Heart left ventricle (tissue), 16 donors: ENCODE results near the gene LHFPL3. TPM values are rescaled to one million over a fixed set of nuclear protein-coding genes. Genes with fewer than 3 reads are reported as not detected.

Experiments
- ATAC-seq, 4 donors: fragments of 200-7000 bp; cut with Tn5 transposase; one replicate each; pipeline ENCODE4 v1.9.1; 2020 to 2022; ENCODE audit warnings: moderate library complexity in 4 of 4, mild to moderate bottlenecking in 3 of 4, moderate number of reproducible peaks in 1 of 4
- DNase-seq, 5 donors: peaks; one replicate each; pipeline ENCODE4 v3.0.0-alpha.2; 2020
- H3K27ac ChIP-seq, 12 donors: fragments of 200-600 bp; sonication (generic) in 4 of 12; one replicate each; pipeline versions ENCODE4 v1.5.0 to v1.8.0; 2016 to 2022; ENCODE audit warnings: mild to moderate bottlenecking in 2 of 12
- H3K27me3 ChIP-seq, 9 donors: fragments of 200-600 bp; sonication (generic) in 2 of 9; one replicate each; pipeline versions ENCODE4 v1.5.1 to v1.8.0; 2016 to 2022; ENCODE audit warnings: mild to moderate bottlenecking in 3 of 9
- H3K36me3 ChIP-seq, 9 donors: fragments of 200-600 bp; sonication (generic) in 2 of 9; one replicate each; pipeline versions ENCODE4 v1.5.0 to v1.8.0; 2018 to 2022; ENCODE audit warnings: mild to moderate bottlenecking in 2 of 9
- H3K4me1 ChIP-seq, 12 donors: fragments of 200-600 bp; sonication (generic) in 4 of 12; one replicate each; pipeline versions ENCODE4 v1.5.0 to v1.8.0; 2016 to 2022; ENCODE audit warnings: mild to moderate bottlenecking in 3 of 12
- H3K4me3 ChIP-seq, 12 donors: fragments of 200-600 bp; sonication (generic) in 4 of 12; one replicate each; pipeline versions ENCODE4 v1.5.0 to v1.8.0; 2017 to 2022; ENCODE audit warnings: mild to moderate bottlenecking in 9 of 12, moderate library complexity in 4 of 12
- H3K9me3 ChIP-seq, 12 donors: fragments of 200-600 bp; sonication (generic) in 4 of 12; one replicate each; pipeline versions ENCODE4 v1.5.0 to v1.8.0; 2016 to 2022; ENCODE audit warnings: mild to moderate bottlenecking in 1 of 12
- CTCF ChIP-seq, 12 donors: fragments of 200-600 bp; sonication (generic) in 4 of 12; IDR thresholded peaks; one replicate each; pipeline versions ENCODE4 v1.5.0 to v1.8.0; 2018 to 2022; ENCODE audit warnings: antibody characterized with exemption in 12 of 12, mild to moderate bottlenecking in 5 of 12
- POLR2A ChIP-seq, 2 donors: fragments of 450-650 bp; IDR thresholded peaks; one replicate each; pipeline ENCODE4 v1.6.1; 2017; ENCODE audit warnings: antibody characterized with exemption in 2 of 2, mild to moderate bottlenecking in 2 of 2, moderate library complexity in 2 of 2
- WGBS, 4 donors: extraction: QIAGEN DNeasy Blood & Tissue Kit in 2 of 4; methylation state at CpG; one replicate each; pipeline versions ENCODE4 v1.1.5 to v1.1.7; 2013 to 2018; 5-methylcytosine and 5-hydroxymethylcytosine counted together
- intact Hi-C, 10 donors: fragments of 100-400 bp; cut with DNase I; formaldehyde crosslinking; loops; one replicate each; pipeline versions ENCODE4 v1.11.1 to v1.14.2; 2022
- polyA plus RNA-seq, 2 donors: library from polyadenylated mRNA; stranded (reverse); fragments of 200-250 nt; gene quantifications; one replicate each; pipeline ENCODE4 v1.2.3, GENCODE V29; 2013
- total RNA-seq, 9 donors: library from RNA; depleted of rRNA in 2 of 9; stranded (reverse); fragments of >200 nt in 2 of 9; fragmentation: NEBNext Ultra II Directional in 3 of 9; extraction: Animal tissue kit (Norgen Biotek cat#: 25700) in 3 of 9; gene quantifications; one replicate each; pipeline versions ENCODE4 v1.1.0 to v1.2.4, GENCODE V29; 2016 to 2023
- donor health status: ischemic (EF 13 %, LVEDD 7.1; RV severe dilation, severe dysfunction).
- donor health status: healthy with polysubstance abuse.
- donor health status: DM: no; HTN: yes; CAD: no.
- donor health status: DM: no; HTN: no; CAD: no.
- donor health status: ischemic (EF 25% LVEDD 6.9; RV normal size, moderate dysfunction).
- donor health status: ischemic (EF 25% LVEDD 5.7; RV mildly dilated, moderate dysfunction).
- donor health status: healthy.
- donor health status: DM: yes; HTN: yes; CAD: no.
- donor health status: ischemic (EF 35%, LVEDD 5.7; RV mildly dilated, moderate dysfunction).
- donor health status: nonischemic (EF 11% LVEDD 7.7; RV severe dilation, severe dysfunction).
- donor health status: DM: yes; HTN: yes; CAD: no.
- donor health status: PGD.
- donor health status: ischemic (EF 29% LVEDD 5.4; RV normal size, mild dysfunction).
- donor health status: nonischemic (EF 23%, LVEDD 6.1; RV moderate dilation, normal function).

The LHFPL3 gene
- total and polyA plus RNA-seq, 11 donors: not detected

- TF ChIP-seq POLR2A (IDR thresholded peaks at IDR 0.05): no peak
- TF ChIP-seq CTCF (IDR thresholded peaks at IDR 0.05): no peak
- 43 to 49% (median 47%) methylated on average over 4 of the region's 4 CpGs for WGBS, 4 donors
- DNase-seq: no peak
- no peaks in the 10 kb centered on the region for H3K36me3 ChIP-seq
- no peaks in the 10 kb centered on the region for H3K27me3 ChIP-seq
- no peak overlapping the region for H3K4me3 ChIP-seq
- ATAC-seq: no peak
- no peaks in the 10 kb centered on the region for H3K4me1 ChIP-seq
- peaks cover 0 to 8% (median 0%) of the 10 kb centered on the region in 12 donors for H3K9me3 ChIP-seq
- no peak overlapping the region for H3K27ac ChIP-seq
- intact Hi-C loops: no loop called here
Measured at GRCh38 chr7:104299777-104300176, 28.6 kb upstream of the LHFPL3 start.

- H3K27ac ChIP-seq: no peak overlapping the region
- no peak overlapping the region for H3K4me3 ChIP-seq
- H3K9me3 ChIP-seq: no peaks in the 10 kb centered on the region
- 70 to 76% (median 74%) methylated on average over 4 of the region's 4 CpGs for WGBS, 4 donors
- DNase-seq: no peak
- H3K4me1 ChIP-seq: no peaks in the 10 kb centered on the region
- TF ChIP-seq CTCF (IDR thresholded peaks at IDR 0.05) (no peak), POLR2A (IDR thresholded peaks at IDR 0.05) (no peak)
- intact Hi-C loops: no loop called here
- H3K36me3 ChIP-seq: no peaks in the 10 kb centered on the region
- H3K27me3 ChIP-seq: no peaks in the 10 kb centered on the region
- no peak for ATAC-seq
Measured at GRCh38 chr7:104306793-104307192, 21.6 kb upstream of the LHFPL3 start.

- TF ChIP-seq POLR2A (IDR thresholded peaks at IDR 0.05) (no peak), CTCF (IDR thresholded peaks at IDR 0.05) (no peak)
- Histone ChIP-seq H3K36me3 (no peaks in the 10 kb centered on the region), H3K9me3 (peaks cover 0 to 32% (median 18%) of the 10 kb centered on the region in 12 donors), H3K27ac (no peak overlapping the region), H3K27me3 (no peaks in the 10 kb centered on the region), H3K4me3 (no peak overlapping the region), H3K4me1 (no peaks in the 10 kb centered on the region)
- DNase-seq (no peak), ATAC-seq (no peak)
- WGBS, 4 donors: 52 to 62% (median 59%) methylated on average over 5 of the region's 5 CpGs
- intact Hi-C loops: no loop called here
Measured at GRCh38 chr7:104317948-104318629, 10.3 kb upstream of the LHFPL3 start.

- intact Hi-C loops: no loop called here
- ATAC-seq (no peak), DNase-seq (no peak)
- TF ChIP-seq POLR2A (IDR thresholded peaks at IDR 0.05): no peak
- Histone ChIP-seq H3K27me3 (peaks cover 13 to 71% (median 41%) of the 10 kb centered on the region in 9 donors), H3K4me3 (no peak overlapping the region), H3K27ac (no peak overlapping the region), H3K4me1 (peaks cover 0 to 15% (median 0%) of the 10 kb centered on the region in 12 donors), H3K36me3 (no peaks in the 10 kb centered on the region), H3K9me3 (peaks cover 0 to 4% (median 0%) of the 10 kb centered on the region in 12 donors)
- 40 to 45% (median 41%) methylated on average over 7 of the region's 7 CpGs for WGBS, 4 donors
Measured at GRCh38 chr7:104327534-104327933, 869 bp upstream of the LHFPL3 start.

- TF ChIP-seq POLR2A (IDR thresholded peaks at IDR 0.05): no peak
- no peak for TF ChIP-seq CTCF (IDR thresholded peaks at IDR 0.05)
- no peak for DNase-seq
- H3K36me3 ChIP-seq: no peaks in the 10 kb centered on the region
- H3K4me3 ChIP-seq: peak overlapping the region in 1 of 12 donors; percentile 23
- WGBS, 4 donors: 5 to 11% (median 6%) methylated on average over 13 of the region's 13 CpGs
- ATAC-seq: no peak
- no peaks in the 10 kb centered on the region for H3K9me3 ChIP-seq
- peaks cover 0 to 15% (median 0%) of the 10 kb centered on the region in 12 donors for H3K4me1 ChIP-seq
- H3K27me3 ChIP-seq: peaks cover 13 to 75% (median 41%) of the 10 kb centered on the region in 9 donors
- no peak overlapping the region for H3K27ac ChIP-seq
- intact Hi-C loops: no loop called here
Measured at GRCh38 chr7:104327938-104328295, 486 bp upstream of the LHFPL3 start.
